ENCODE results near the gene PTPN9.

Gene PTPN9

DNA sequence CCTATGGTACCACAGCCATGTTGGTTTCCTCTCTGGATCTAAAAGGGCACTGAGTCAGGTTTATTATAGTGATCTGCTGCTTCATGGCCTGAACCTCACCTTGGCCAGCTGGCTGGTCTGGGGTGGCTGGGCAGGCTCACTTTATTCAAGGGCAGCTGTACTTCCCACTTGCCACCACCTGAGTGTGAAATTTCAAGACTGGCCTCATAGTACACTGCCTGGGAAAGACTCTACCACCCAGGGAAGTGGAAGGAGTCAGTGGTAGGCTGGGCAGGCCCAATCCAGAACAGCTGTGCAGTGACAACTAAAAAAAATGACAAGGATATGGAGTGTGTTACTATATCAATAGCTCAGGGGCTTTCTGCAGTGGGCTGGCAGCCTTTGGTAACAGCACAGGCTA is 37.7 kb upstream of the PTPN9 start:
- DNase-seq (ENCODE audit: extremely low read depth, insufficient read length), result no peak
- Histone ChIP-seq H3K27me3 (replicated peaks; ENCODE audit: control insufficient read depth, insufficient read depth, low read length) (no peaks in the 10 kb centered on the region), H3K36me3 (ENCODE audit: control insufficient read depth, insufficient read depth, low read length) (peaks cover 21% of the 10 kb centered on the region), H3K4me3 (replicated peaks; ENCODE audit: low read depth, low read length) (no peak overlapping the region)
- TF ChIP-seq, protein P1, sequence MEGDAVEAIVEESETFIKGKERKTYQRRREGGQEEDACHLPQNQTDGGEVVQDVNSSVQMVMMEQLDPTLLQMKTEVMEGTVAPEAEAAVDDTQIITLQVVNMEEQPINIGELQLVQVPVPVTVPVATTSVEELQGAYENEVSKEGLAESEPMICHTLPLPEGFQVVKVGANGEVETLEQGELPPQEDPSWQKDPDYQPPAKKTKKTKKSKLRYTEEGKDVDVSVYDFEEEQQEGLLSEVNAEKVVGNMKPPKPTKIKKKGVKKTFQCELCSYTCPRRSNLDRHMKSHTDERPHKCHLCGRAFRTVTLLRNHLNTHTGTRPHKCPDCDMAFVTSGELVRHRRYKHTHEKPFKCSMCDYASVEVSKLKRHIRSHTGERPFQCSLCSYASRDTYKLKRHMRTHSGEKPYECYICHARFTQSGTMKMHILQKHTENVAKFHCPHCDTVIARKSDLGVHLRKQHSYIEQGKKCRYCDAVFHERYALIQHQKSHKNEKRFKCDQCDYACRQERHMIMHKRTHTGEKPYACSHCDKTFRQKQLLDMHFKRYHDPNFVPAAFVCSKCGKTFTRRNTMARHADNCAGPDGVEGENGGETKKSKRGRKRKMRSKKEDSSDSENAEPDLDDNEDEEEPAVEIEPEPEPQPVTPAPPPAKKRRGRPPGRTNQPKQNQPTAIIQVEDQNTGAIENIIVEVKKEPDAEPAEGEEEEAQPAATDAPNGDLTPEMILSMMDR (IDR thresholded peaks at IDR 0.05; ENCODE audit: insufficient read depth, low read length, poor library complexity, severe bottlenecking), result no peak

DNA sequence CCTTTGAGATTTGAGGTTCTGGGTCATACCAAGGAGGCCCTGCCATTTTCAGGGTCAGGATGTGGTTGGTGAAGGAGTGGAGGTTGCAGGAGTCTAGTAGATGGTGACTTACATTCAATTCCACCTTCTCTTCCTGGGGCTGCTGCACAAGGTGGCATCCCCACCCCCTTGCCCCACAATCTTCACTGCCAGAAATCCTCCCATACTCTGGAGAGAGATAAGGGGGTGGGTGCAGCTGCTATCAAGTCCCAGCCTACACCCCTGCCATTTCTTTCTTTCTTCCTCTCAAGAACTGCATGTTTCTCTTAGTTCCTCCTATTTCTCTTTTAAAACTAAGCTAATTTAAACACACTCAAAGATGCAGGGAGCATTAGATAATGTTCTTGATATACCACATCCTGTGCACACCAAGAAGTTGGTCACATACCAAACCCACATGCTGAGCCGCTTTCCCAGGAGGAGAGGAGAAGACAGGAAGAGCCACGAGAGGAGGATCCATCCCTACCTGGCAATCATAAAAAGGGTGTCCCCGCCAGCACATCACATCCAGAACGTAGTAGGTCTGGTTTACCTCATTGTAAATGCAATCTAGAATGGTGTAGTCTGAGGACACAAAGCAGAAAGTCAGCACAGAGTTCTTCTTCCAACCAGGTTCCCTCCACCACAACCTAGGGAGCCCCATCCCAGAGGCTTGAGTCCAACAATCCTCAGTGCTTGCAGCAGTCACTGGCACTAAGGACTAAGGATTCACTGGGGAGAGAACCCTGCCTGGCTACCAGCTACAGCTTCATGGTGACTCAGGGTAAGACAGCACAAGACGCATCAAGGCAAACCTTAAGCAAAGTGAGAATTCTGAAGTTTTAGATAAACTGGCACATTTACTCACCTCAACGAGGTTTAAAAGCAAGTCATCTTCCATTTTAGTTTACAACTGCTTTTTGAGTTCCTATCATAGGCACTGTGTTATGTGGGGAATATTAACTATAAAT is 27.9 kb upstream of the PTPN9 start:
- peaks cover 23% of the 10 kb centered on the region for H3K36me3 ChIP-seq (ENCODE audit: control insufficient read depth, insufficient read depth, low read length)
- DNase-seq (ENCODE audit: extremely low read depth, insufficient read length), result no peak
- H3K27me3 ChIP-seq (replicated peaks; ENCODE audit: control insufficient read depth, insufficient read depth, low read length), result no peaks in the 10 kb centered on the region
- TF ChIP-seq, protein P1 (IDR thresholded peaks at IDR 0.05; ENCODE audit: insufficient read depth, low read length, poor library complexity, severe bottlenecking), result no peak
- no peak overlapping the region for H3K4me3 ChIP-seq (replicated peaks; ENCODE audit: low read depth, low read length)

DNA sequence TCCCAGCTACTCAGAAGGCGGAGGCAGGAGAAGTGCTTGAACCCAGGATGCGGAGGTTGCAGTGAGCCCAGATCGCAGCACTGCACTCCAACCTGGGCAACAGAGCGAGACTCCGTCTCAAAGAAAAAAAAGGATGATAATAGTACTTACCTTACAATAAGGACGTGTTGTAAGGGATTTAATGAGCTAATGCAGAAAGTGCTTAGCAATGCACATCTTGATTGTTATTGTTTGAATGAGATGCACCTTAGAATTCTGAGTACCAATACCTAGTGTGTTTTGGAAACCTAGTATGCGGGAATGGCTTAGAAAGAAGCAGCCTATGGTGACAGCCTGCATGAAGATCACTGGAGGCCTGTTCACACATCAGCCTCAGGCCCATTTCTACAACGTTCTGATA is 26.9 kb upstream of the PTPN9 start:
- no peaks in the 10 kb centered on the region for H3K27me3 ChIP-seq (replicated peaks; ENCODE audit: control insufficient read depth, insufficient read depth, low read length)
- H3K4me3 ChIP-seq (replicated peaks; ENCODE audit: low read depth, low read length), result no peak overlapping the region
- no peak for DNase-seq (ENCODE audit: extremely low read depth, insufficient read length)
- TF ChIP-seq, protein P1 (IDR thresholded peaks at IDR 0.05; ENCODE audit: insufficient read depth, low read length, poor library complexity, severe bottlenecking), result no peak
- H3K36me3 ChIP-seq (ENCODE audit: control insufficient read depth, insufficient read depth, low read length), result peaks cover 23% of the 10 kb centered on the region

DNA sequence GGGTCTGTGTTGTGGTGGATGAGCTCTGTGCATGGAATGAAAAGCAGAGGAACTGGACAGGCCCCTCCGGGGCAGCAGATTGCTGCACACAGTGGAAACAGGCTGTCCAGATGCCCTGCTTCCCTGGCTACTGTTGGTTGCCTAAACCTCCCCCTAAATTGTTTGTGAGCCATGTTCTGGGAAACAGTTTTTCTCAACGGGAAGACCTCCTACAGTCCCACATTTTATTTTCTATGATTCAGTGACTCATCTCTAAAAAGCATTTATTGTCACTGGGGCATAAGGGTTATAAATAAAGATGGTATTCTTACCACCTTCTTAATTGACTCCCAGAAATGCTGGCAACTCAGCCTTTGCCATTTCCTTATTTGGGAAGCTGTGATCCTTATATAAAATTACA is 20.3 kb upstream of the PTPN9 start:
- Histone ChIP-seq H3K27me3 (replicated peaks; ENCODE audit: control insufficient read depth, insufficient read depth, low read length) (no peaks in the 10 kb centered on the region), H3K36me3 (ENCODE audit: control insufficient read depth, insufficient read depth, low read length) (peaks cover 17% of the 10 kb centered on the region), H3K4me3 (replicated peaks; ENCODE audit: low read depth, low read length) (no peak overlapping the region)
- TF ChIP-seq, protein P1 (IDR thresholded peaks at IDR 0.05; ENCODE audit: insufficient read depth, low read length, poor library complexity, severe bottlenecking), result no peak
- DNase-seq (ENCODE audit: extremely low read depth, insufficient read length), result no peak

DNA sequence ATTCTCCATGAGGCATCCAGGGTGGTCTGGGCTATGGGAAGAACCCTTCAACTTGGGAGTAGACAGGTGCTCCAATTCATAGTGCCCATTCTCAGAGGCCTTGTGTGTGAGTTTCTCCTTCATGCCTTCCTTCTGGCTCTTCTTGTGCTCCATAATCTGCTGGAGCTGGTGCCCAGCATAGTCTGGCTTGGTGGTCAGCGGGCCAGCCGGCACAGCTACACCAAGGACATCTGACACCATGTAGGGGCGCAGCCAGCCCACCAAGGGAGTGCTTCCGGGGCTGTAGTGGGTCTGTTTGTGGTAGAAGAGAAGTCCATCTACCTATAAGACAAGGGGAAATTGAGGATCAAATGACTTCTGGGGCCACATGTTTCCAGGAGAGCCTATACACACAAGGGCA is 19.2 kb upstream of the PTPN9 start:
- Histone ChIP-seq H3K27me3 (replicated peaks; ENCODE audit: control insufficient read depth, insufficient read depth, low read length) (no peaks in the 10 kb centered on the region), H3K36me3 (ENCODE audit: control insufficient read depth, insufficient read depth, low read length) (peaks cover 17% of the 10 kb centered on the region), H3K4me3 (replicated peaks; ENCODE audit: low read depth, low read length) (no peak overlapping the region)
- TF ChIP-seq, protein P1 (IDR thresholded peaks at IDR 0.05; ENCODE audit: insufficient read depth, low read length, poor library complexity, severe bottlenecking), result no peak
- DNase-seq (ENCODE audit: extremely low read depth, insufficient read length), result no peak
